ENCODE results near the gene IKZF5.
A peak's percentile ranks its signal among the peaks of the same experiment; 100 is the strongest.

The IKZF5 gene

DNA sequence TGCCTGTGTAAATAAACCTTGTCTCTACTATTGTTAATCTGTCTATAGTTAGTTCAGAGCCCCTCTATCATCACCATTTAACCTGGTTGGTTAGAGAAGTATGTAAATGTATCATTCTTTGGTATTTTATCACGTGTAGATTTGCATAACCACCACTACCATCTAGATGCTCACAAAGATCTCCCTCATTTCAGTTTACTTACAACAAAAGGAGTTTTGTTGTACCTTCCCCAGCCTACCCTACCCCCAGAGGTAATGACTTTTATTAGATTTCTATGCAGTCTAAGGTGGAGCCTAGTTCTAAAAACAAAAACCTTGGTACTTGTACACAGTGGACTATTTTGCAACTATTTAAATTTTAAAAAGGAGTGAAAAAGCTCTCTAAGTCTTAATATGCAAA is 17.7 kb upstream of the IKZF5 start:
- TF ChIP-seq, protein P1, sequence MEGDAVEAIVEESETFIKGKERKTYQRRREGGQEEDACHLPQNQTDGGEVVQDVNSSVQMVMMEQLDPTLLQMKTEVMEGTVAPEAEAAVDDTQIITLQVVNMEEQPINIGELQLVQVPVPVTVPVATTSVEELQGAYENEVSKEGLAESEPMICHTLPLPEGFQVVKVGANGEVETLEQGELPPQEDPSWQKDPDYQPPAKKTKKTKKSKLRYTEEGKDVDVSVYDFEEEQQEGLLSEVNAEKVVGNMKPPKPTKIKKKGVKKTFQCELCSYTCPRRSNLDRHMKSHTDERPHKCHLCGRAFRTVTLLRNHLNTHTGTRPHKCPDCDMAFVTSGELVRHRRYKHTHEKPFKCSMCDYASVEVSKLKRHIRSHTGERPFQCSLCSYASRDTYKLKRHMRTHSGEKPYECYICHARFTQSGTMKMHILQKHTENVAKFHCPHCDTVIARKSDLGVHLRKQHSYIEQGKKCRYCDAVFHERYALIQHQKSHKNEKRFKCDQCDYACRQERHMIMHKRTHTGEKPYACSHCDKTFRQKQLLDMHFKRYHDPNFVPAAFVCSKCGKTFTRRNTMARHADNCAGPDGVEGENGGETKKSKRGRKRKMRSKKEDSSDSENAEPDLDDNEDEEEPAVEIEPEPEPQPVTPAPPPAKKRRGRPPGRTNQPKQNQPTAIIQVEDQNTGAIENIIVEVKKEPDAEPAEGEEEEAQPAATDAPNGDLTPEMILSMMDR (conservative IDR thresholded peaks at IDR 0.05; ENCODE audit: control insufficient read depth, insufficient read depth, low read depth, low read length): no peak
- DNase-seq (ENCODE audit: low read depth): no peak
- no peak overlapping the region for H3K4me3 ChIP-seq (ENCODE audit: control insufficient read depth, low read depth, low read length)

DNA sequence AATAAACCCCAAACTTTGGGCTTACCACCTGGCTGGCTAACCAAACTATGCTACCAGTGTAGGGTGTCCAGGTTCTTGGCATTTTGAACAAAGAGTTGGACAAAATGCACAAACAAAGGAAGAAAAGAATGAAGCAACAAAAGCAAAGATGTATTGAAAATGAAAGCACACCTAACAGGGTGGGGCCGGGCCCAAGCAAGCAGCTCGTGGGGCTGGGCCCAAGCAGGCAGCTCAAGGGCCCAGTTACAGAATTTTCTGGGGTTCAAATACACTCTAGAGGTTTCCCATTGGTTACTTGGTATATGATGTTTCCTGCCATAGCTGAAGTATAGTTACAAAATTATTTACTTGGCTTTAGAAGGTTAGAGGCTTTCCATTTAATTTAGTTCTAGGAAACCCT is 15.9 kb upstream of the IKZF5 start:
- TF ChIP-seq, protein P1 (conservative IDR thresholded peaks at IDR 0.05; ENCODE audit: control insufficient read depth, insufficient read depth, low read depth, low read length): no peak
- DNase-seq (ENCODE audit: low read depth): no peak
- H3K4me3 ChIP-seq (ENCODE audit: control insufficient read depth, low read depth, low read length): no peak overlapping the region

DNA sequence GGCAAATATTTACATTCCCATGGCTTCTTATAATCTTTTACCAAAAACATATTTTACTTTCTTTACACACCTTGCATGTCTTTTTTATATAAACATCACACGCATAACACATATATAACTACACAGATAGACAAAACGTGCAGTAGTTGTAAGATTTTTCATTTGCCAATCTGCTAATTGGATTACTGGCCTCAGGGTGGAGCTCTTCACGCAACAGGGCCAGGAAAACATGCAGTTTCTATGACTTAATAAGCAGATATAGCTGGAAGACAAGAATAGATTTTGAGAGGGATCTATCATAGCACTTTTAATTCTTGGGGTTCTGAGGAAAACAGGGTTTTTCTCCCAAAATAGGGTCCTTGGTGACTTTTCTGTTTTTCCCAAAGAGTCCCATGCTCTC is 12.9 kb upstream of the IKZF5 start:
- DNase-seq (ENCODE audit: low read depth): peak; percentile 22
- H3K4me3 ChIP-seq (ENCODE audit: control insufficient read depth, low read depth, low read length): no peak overlapping the region
- TF ChIP-seq, protein P1 (conservative IDR thresholded peaks at IDR 0.05; ENCODE audit: control insufficient read depth, insufficient read depth, low read depth, low read length): peak; percentile 33

DNA sequence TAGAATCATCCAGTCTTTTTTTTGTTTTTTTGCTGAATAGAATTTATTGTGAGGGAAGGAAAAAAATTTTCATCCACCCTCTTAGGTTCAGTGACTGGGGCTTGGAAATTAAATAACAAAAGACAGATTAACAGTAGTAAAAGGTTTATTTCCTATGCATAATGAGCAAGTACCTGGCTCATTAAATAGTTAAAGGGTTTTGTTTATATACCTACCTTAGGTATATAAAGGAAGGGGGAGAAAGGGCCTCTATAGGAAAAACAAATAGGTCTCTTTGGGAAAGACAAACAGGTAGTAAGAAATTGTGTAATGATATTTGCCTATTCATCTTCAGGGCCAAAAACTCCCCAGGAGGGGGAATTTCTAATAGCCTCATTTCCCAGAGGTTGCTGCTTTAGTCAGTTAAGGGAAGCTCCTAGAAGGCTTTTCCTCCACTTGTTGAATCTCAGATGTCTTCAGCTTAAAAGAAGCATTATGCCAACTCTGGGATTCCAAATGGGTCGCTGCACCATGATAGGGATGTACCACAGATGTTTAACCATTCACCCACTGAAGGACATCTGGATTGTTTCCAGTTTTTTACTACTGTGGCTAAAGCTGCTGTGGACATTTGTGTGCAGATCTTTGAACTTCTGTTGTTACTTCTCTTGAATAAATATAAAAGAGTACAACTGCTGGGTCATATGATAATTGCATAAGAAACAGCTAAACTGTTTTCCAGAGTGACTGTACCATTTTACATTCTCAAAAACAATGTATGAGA is 11.5 kb upstream of the IKZF5 start:
- DNase-seq (ENCODE audit: low read depth): no peak
- TF ChIP-seq, protein P1 (conservative IDR thresholded peaks at IDR 0.05; ENCODE audit: control insufficient read depth, insufficient read depth, low read depth, low read length): no peak
- H3K4me3 ChIP-seq (ENCODE audit: control insufficient read depth, low read depth, low read length): no peak overlapping the region

DNA sequence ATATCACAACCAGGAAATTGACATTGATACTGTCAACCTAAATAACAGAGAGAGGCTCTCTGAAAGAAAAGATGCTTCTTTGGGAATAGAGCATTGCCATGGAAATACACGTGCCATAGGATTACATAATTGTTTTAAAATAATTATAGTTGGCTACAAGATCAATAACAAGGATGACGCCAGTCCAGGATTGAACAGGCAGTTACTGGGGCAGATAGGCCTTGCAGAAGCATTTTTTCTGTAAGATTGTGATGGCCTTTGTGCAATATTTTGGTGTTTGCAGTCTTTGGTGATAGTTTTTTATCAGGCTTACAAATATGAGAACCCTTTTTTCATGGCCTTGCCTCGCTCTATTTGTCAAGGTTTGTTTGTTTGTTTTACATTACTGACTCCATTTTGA is 10.7 kb upstream of the IKZF5 start:
- TF ChIP-seq, protein P1 (conservative IDR thresholded peaks at IDR 0.05; ENCODE audit: control insufficient read depth, insufficient read depth, low read depth, low read length): no peak
- DNase-seq (ENCODE audit: low read depth): no peak
- no peak overlapping the region for H3K4me3 ChIP-seq (ENCODE audit: control insufficient read depth, low read depth, low read length)

DNA sequence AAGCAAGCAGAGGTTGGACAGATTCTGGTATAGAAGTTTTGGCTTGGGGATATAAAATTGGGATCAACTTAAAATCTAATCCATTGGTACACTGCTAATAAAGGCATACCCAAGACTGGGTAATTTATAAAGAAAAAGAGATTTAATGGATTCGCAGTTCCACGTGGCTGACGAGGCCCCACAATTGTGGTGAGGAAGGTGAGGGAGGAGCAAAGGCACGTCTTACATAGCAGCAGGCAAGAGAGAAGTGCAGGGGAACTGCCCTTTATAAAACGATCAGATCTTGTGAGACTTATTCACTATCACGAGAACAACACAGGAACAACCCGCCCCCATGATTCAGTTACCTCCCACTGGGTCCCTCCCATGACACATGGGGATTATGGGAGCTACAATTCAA is 9.9 kb upstream of the IKZF5 start:
- H3K4me3 ChIP-seq (ENCODE audit: control insufficient read depth, low read depth, low read length): no peak overlapping the region
- TF ChIP-seq, protein P1 (conservative IDR thresholded peaks at IDR 0.05; ENCODE audit: control insufficient read depth, insufficient read depth, low read depth, low read length): no peak
- no peak for DNase-seq (ENCODE audit: low read depth)
